ENCODE data around the gene MYDGF. TPM values are rescaled to one million over a fixed set of nuclear protein-coding genes. Genes with fewer than 3 reads are reported as not detected.

MYDGF gene
- total and polyA plus RNA-seq, 2 of the 13 experiments (the other 11 are each of a cell fraction or from before 2014, with no cell fraction given), result 116 to 198 TPM

GRCh38 chr19:4709440-4710280 is 39.5 kb upstream of the MYDGF start:
- Histone ChIP-seq H3K4me2 (ENCODE audit: low read depth, low read length) (no peak overlapping the region), H3K4me3 (replicated peaks in 1 of 3; ENCODE audit: insufficient read depth in 1 of 3, low read depth in 2 of 3, low read length in 3 of 3) (no peak overlapping the region), H3K79me2 (ENCODE audit: insufficient read depth, low read length) (no peaks in the 10 kb centered on the region), H3K27me3 (ENCODE audit: control insufficient read depth in 1 of 2, insufficient read depth in 2 of 2, low read length in 2 of 2) (no peaks in the 10 kb centered on the region), H3K9me3 (ENCODE audit: low read length) (no peaks in the 10 kb centered on the region), H4K20me1 (ENCODE audit: insufficient read depth, low read length) (no peaks in the 10 kb centered on the region), H3K9ac (ENCODE audit: insufficient read depth, low read depth, low read length) (no peak overlapping the region), H3K27ac (ENCODE audit: extremely low read length, insufficient read depth, low read length) (no peak overlapping the region), H2AFZ (ENCODE audit: low read length) (no peak overlapping the region), H3K36me3 (replicated peaks in 1 of 2; ENCODE audit: control insufficient read depth in 1 of 2, insufficient read depth in 2 of 2, low read length in 2 of 2) (peaks cover 22 to 42% of the 10 kb centered on the region in 2 experiments; a peak in 4 of 5 replicates), H3K4me1 (ENCODE audit: insufficient read depth, low read length) (peaks cover 51% of the 10 kb centered on the region)
- TF ChIP-seq AGO2 (optimal IDR thresholded peaks at IDR 0.05; ENCODE audit: low read depth, low read length) (peak; percentile 45), ZC3H13 (CRISPR knock-in tag; IDR thresholded peaks at IDR 0.05) (0 out of 2 replicates have a peak, but pooled peaks have one; percentile 17), ZNF589 (CRISPR knock-in tag; conservative IDR thresholded peaks at IDR 0.05) (no peak), BHLHE40 (IDR thresholded peaks at IDR 0.05; ENCODE audit: low read length) (no peak), ZNF687 (CRISPR knock-in tag; IDR thresholded peaks at IDR 0.05) (peak; percentile 13; the same call in 1 of the 2 replicates), RBFOX2 (IDR thresholded peaks at IDR 0.05; ENCODE audit: low read depth, low read length) (0 out of 2 replicates have a peak, but pooled peaks have one; percentile 48), SAP130 (CRISPR knock-in tag; IDR thresholded peaks at IDR 0.05; ENCODE audit: low read depth) (no peak), ZNF205 (CRISPR knock-in tag; IDR thresholded peaks at IDR 0.05) (no peak), ZXDC (CRISPR knock-in tag; IDR thresholded peaks at IDR 0.05) (no peak), RBM22 (optimal IDR thresholded peaks at IDR 0.05; ENCODE audit: low read length) (peak; percentile 32), PLSCR1 (CRISPR knock-in tag; IDR thresholded peaks at IDR 0.05; ENCODE audit: borderline replicate concordance) (no peak), ZFP91 (CRISPR knock-in tag; IDR thresholded peaks at IDR 0.05; ENCODE audit: borderline replicate concordance) (peak; percentile 28; the same call in 1 of the 2 replicates), CENPBD1 (CRISPR knock-in tag; IDR thresholded peaks at IDR 0.05; ENCODE audit: borderline replicate concordance, low read depth) (no peak)
- ChIA-PET CTCF (ENCODE audit: low intra/inter-chr PET ratio, low total read pairs) (no interaction called here), POLR2A (no interaction called here)
- 97% methylated on average over 18 of the region's 20 CpGs for WGBS (ENCODE audit: low lambda C conversion rate)
- ATAC-seq (no peak), FAIRE-seq (no peak), DNase-seq (ENCODE audit: low spot score) (no peak)
- no TSS peak for BruUV-seq (replicated peaks)
- in situ Hi-C loops (cut with HindIII; ENCODE audit: extremely low pct_ligation_motif_present, low pct_unique_long_range_greater_than_20kb) (no loop called here), intact Hi-C loops (cut with micrococcal nuclease; ENCODE audit: unreplicated experiment) (no loop called here)

All from HepG2 (cell line).